Nucleus accumbens (tissue), 56 donors: ENCODE measurements around the gene MPND.

Experiments used
- DNase-seq, 56 donors: peaks; one replicate each; lab custom pipeline; 2025; lab: John Stamatoyannopoulos, UW

MPND gene, protein sequence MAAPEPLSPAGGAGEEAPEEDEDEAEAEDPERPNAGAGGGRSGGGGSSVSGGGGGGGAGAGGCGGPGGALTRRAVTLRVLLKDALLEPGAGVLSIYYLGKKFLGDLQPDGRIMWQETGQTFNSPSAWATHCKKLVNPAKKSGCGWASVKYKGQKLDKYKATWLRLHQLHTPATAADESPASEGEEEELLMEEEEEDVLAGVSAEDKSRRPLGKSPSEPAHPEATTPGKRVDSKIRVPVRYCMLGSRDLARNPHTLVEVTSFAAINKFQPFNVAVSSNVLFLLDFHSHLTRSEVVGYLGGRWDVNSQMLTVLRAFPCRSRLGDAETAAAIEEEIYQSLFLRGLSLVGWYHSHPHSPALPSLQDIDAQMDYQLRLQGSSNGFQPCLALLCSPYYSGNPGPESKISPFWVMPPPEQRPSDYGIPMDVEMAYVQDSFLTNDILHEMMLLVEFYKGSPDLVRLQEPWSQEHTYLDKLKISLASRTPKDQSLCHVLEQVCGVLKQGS

DNA sequence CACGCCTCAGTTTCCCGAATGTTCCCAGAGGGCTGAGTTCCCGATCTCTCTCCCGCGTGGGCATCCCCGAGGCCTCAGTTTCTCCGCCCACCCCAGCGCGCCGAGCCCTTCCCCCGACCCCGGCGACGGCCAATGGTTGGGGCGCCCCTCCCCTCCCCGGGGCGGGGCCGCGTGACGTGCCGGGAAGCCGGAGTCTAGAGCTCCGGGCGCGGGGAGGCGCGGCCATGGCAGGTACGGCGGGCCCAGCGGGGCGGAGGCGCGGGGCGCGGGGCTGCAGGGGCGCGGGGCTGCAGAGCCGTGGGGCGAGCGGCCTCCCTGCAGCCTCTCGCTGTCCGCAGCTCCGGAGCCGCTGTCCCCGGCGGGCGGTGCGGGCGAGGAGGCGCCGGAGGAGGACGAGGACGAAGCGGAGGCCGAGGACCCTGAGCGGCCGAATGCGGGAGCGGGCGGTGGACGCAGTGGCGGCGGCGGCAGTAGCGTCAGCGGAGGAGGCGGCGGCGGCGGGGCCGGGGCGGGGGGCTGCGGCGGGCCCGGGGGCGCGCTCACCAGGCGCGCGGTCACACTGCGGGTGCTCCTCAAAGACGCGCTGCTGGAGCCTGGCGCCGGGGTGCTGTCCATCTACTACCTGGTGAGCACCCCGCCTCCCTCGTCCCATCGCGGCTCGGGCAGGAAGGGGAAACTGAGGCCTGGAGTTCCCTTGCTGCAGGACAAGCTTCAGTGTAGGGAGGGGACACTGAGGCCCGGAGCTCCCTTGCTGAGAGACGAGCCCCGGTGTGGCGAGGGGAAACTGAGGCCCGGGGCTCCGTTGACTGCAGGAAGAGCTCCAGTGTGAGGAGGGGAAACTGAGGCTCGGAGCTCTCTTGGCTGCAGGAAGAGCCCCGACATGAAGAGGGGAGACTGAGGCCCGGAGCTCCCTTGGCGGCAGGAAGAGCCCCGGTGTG is at the start of gene MPND:
MPND (plus strand) TSS at position 193 of the 938 bp plus-strand sequence; CDS start at position 225, 32 bp downstream.
- DNase-seq: peak in 54 of 56 donors; percentile 68 to 98 (median 90)

- DNase-seq: no peak
These were observed 49.0 kb upstream of the MPND start for GRCh38 chr19:4294389-4294788.

DNA sequence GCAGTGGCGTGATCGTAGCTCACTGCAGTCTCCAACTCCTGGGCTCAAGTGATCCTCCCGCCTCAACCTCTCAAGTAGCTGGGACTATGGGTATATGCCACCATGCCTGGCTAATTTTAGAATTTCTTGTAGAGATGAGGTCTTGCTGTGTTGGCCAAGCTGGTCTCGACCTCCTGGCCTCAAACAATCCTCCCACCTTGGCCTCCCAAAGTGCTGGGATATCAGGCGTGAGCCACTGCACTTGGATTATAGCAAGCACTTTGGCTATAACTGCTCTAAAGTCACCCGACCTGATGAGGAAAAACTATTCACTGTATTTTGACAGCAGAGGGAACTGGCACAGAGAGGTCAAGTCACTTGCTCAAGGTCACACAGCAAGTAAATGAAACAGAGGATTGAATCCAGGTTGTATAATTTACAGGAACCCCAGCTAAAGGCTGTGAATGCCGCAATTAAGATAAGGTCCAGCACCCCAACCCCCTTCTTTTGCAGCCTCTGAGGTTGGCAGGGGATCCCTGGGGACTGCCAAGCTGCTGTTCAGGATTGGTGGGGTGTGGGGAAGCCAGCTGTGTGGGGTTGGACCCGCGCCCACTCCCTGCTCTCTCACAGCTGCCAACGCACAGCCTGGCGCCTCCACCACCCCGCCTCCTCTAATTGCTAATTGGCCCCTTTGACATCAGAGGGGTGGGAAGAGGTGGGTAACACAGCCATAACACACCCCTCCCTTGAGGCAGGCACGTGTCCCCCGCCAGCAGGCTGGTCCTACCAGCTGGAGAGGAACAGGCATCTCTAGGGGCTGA is 47.2 kb upstream of the MPND start:
- peak in 54 of 56 donors; percentile 3 to 85 (median 60) for DNase-seq

- no peak for DNase-seq
These were observed 45.2 kb upstream of the MPND start for GRCh38 chr19:4297901-4298809.

DNA sequence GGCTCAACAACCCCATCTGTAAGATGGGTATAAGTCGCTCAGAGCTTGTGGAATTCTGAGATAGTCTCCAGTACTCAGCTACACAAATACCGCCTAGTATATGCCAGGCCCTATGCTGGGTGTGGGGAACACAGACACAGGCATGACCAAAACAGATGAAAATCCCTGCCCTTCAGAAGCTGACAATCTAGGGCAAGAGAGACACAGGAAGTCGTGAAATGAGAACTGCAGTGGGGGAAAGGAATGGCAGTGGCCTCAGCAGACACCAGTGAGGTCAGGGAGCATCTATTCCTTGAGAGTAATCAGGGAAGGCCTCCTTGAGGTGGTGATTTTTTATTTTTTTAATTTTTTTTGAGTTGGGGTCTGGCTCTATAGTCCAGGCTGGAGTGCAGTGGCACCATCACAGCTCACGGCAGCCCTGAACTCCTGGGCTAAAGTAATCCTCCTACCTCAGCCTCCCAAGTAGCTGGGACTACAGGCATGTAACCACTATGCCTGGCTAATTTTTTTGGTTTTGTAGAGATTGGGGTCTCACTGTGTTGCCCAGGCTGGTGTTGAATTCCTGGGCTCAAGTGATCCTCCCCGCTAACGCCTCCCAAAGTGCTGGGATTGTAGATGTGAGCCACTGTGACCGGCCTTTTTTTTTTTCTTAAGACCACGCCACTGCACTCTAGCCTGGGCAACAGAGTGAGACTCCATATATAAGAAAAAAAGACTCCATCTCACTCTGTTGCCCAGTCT is 44.4 kb upstream of the MPND start:
- no peak for DNase-seq

DNA sequence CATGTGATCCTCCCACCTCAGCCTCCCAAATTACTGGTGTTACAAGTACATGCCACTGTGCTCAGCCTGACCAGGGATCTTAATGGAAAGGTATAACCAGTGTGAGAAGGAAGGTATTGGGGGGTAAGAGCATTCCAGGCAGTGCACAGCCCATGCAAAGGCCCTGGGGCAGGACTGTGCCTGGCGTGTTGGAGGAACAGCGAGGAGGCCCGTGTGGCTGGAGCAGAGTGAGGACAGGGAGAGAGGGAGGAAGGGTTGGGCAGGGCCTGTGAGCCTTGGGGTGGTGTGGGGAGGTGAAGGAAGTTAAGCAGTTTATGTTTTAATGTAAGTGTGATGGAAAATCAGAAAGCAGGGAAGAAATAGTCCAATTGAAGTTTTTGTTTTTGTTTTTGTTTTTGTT is 42.8 kb upstream of the MPND start:
- no peak for DNase-seq

DNA sequence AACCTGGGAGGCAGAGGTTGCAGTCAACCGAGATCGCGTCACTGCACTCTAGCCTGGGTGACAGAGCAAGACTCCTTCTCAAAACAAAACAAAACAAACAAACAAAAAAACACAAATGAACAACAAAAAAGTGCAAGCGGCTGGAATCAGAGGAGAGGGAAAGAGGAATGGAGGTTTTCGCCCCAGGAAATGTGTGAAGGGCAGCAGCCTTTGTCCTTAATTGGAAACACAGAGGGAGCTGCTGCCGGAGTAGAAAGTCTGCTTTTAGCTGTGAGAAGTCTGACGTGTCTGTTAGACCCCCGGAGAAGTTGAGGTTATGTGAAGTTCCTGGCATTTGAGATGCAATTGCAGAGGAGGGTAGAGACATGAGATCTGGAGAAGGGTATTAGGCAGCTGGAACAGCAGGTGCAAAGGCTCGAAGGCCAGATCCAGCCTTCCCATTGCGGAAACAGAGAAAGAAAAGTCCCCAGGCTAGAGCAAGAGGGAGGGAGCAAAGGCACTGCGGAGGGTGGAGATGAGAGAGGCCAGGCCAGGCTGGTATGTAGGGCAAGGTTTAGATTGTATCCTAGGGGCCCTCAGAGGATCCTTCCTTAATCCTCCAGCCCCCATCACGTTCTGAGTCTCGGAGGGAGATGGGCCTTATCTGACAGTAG is 41.6 kb upstream of the MPND start:
- DNase-seq: no peak

GRCh38 chr19:4302243-4302640 is 41.1 kb upstream of the MPND start, which contains the start of gene TMIGD2:
TMIGD2 (minus strand) TSS chr19:4302389; CDS start chr19:4302385, 4 bp downstream.
- DNase-seq: no peak

GRCh38 chr19:4303819-4304537 is 39.4 kb upstream of the MPND start:
- no peak for DNase-seq

DNA sequence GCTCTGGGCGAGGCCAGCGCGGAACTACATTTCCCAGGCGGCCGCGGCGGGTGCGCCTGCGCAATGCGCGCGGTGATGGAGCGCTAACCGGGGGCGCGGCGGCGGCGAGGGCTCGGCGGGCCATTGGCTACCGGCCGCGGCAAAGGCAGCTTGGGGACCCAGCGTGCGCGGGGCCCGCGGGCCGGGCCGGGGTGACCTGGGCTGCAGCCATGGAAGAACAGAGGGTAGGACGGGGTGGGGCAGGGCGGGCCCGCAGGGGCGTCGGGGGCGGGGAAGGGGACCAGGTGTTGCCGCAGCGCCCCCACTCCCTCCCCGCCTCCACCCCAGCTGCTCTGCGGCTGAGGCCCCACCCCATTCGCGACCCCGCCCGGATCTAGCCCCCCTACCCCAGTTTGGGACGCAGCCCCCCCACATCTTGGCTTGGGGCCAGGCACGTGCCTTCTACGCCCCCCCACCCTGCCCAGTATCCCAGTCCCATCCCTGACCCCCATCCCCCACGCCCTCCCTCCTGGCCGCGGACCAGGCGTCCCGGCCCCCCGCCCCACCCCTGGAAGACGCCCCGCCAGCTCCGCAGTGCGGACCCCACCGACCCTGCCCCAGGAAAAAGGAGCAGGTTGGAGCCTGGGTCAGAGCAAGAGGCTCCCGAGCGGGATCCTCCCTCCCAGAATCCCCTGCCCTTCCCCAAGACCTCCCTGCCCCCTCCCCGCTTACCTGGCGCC is 38.7 kb upstream of the MPND start, which contains the start of gene FSD1:
FSD1 (plus strand) TSS at position 61 of the 719 bp plus-strand sequence; CDS start at position 210, 149 bp downstream.
- DNase-seq: peak in 39 of 56 donors; percentile 3 to 61 (median 23)

- DNase-seq: no peak
These were observed 38.1 kb upstream of the MPND start for GRCh38 chr19:4305257-4305612.

GRCh38 chr19:4305659-4306058 is 37.7 kb upstream of the MPND start:
- DNase-seq: no peak

DNA sequence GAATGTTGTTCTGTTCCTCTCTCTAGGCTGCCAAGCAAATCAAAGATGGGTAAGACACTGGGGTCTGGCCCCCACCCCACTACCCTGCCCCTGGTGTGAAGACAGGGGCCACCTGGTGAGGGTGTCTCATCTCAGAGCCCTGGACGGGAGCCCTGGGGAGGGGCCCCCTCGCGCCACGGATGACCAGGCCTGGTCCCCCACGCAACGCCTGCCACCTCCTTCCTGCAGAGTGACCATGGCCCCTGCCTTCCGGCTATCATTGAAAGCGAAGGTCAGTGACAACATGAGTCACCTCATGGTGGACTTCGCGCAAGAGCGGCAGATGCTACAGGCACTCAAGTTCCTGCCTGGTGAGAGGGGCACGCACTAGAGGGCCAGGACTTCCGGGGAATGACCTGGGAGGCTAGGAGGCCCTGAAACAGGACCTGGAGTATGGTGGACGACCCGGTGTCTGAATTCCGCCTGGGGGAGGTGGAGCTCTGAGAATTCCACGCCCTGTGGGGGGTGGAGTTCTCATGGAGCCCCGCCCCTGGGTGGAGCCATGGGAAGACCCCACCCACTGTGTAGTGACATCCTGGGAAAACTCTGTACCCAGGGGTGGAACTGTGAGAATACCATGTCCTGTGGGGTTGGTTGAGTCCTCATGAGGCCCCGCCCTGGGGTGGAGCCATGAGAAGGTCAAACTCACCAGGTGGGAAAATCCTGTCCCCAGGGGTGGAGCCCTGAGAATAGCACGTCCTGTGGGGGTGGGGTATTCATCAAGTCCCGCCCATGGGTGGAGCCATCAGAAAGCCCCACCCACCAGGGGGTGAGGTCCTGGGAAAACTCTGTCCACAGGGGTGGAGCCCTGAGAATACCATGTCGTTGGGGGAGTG is 32.9 kb upstream of the MPND start:
- DNase-seq: peak in 1 of 56 donors; percentile 18

GRCh38 chr19:4313847-4314490 is 29.4 kb upstream of the MPND start:
- no peak for DNase-seq

- DNase-seq: no peak
These were observed 26.4 kb upstream of the MPND start for GRCh38 chr19:4316956-4317355.
